HEK293T (cell line): ENCODE measurements around the gene NOC2L.

Source experiments
- CTCF ChIA-PET: fragments of 350-600 bp; formaldehyde crosslinking; extraction: SDS; loops from one replicate; lab custom pipeline; 2021; ENCODE audit warnings: antibody characterized with exemption, inconsistent platforms; lab: Yijun Ruan, JAX
- POLR2A ChIA-PET: fragments of 350-600 bp; formaldehyde crosslinking; extraction: SDS; loops from one replicate; lab custom pipeline; 2020; ENCODE audit warnings: antibody characterized with exemption, inconsistent platforms; lab: Yijun Ruan, JAX
- DNase-seq: peaks from one replicate; pipeline ENCODE4 v3.0.0; 2012; ENCODE audit warnings: mixed read lengths; ENCODE audit errors: extremely low spot score
- ARNT ChIP-seq: fragments of 450-650 bp; IDR thresholded peaks from 2 replicates; pipeline ENCODE4 v1.6.1; 2017; ENCODE audit warnings: mild to moderate bottlenecking
- BHLHE40 ChIP-seq: fragments of 450-650 bp; IDR thresholded peaks from 2 replicates; pipeline ENCODE4 v1.6.1; 2016; ENCODE audit warnings: mild to moderate bottlenecking, moderate library complexity, borderline replicate concordance
- CTBP1 ChIP-seq: fragments of 450-650 bp; IDR thresholded peaks from 2 replicates; pipeline ENCODE4 v1.6.1; 2016; ENCODE audit warnings: borderline replicate concordance
- ELF4 ChIP-seq: fragments of 450-650 bp; IDR thresholded peaks from 2 replicates; pipeline ENCODE4 v1.6.1; 2017; ENCODE audit warnings: antibody characterized with exemption
- FOXA1 ChIP-seq: fragments of 450-650 bp; IDR thresholded peaks from 2 replicates; pipeline ENCODE4 v1.6.1; 2016; ENCODE audit warnings: mild to moderate bottlenecking
- FOXK2 ChIP-seq: fragments of 450-650 bp; IDR thresholded peaks from 2 replicates; pipeline ENCODE4 v1.6.1; 2016; ENCODE audit warnings: mild to moderate bottlenecking
- FOXM1 ChIP-seq: fragments of 450-650 bp; IDR thresholded peaks from 2 replicates; pipeline ENCODE4 v1.6.1; 2017; ENCODE audit warnings: mild to moderate bottlenecking, borderline replicate concordance
- HDGF ChIP-seq: fragments of 450-650 bp; IDR thresholded peaks from 2 replicates; pipeline ENCODE4 v1.6.1; 2017; ENCODE audit warnings: antibody characterized with exemption, borderline replicate concordance
- L3MBTL2 ChIP-seq: fragments of 450-650 bp; conservative IDR thresholded peaks from 2 replicates; pipeline ENCODE4 v1.6.1; 2016; ENCODE audit warnings: mild to moderate bottlenecking
- LEF1 ChIP-seq: fragments of 450-650 bp; IDR thresholded peaks from 2 replicates; pipeline ENCODE4 v1.6.1; 2017; ENCODE audit warnings: mild to moderate bottlenecking, borderline replicate concordance
- NFRKB ChIP-seq: fragments of 450-650 bp; IDR thresholded peaks from 2 replicates; pipeline ENCODE4 v1.6.1; 2016; ENCODE audit warnings: mild to moderate bottlenecking, moderate library complexity
- PKNOX1 ChIP-seq: fragments of 450-650 bp; IDR thresholded peaks from 2 replicates; pipeline ENCODE4 v1.6.1; 2016
- SP1 ChIP-seq: fragments of 450-650 bp; IDR thresholded peaks from 2 replicates; pipeline ENCODE4 v1.6.1; 2017
- SUZ12 ChIP-seq: fragments of 450-650 bp; IDR thresholded peaks from 2 replicates; pipeline ENCODE4 v1.6.1; 2016; ENCODE audit warnings: mild to moderate bottlenecking
- TARDBP ChIP-seq: fragments of 450-650 bp; IDR thresholded peaks from 2 replicates; pipeline ENCODE4 v1.6.1; 2016
- ZNF384 ChIP-seq: fragments of 450-650 bp; IDR thresholded peaks from 2 replicates; pipeline ENCODE4 v1.6.1; 2016

Gene NOC2L

GRCh38 chr1:915295-916172 lies 43.5 kb downstream of the NOC2L start:
- no peak for TF ChIP-seq L3MBTL2
- TF ChIP-seq CTBP1 = no peak
- TF ChIP-seq FOXM1 = no peak
- TF ChIP-seq HDGF = no peak
- no peak for TF ChIP-seq ARNT
- TF ChIP-seq NFRKB = no peak
- TF ChIP-seq FOXA1 = no peak
- no peak for TF ChIP-seq ZNF384
- no peak for TF ChIP-seq TARDBP
- no peak for TF ChIP-seq ELF4
- no peak for TF ChIP-seq LEF1
- TF ChIP-seq BHLHE40 = no peak
- TF ChIP-seq FOXK2 = no peak
- no peak for TF ChIP-seq SUZ12
- no peak for TF ChIP-seq PKNOX1
- no peak for TF ChIP-seq SP1
- CTCF ChIA-PET = no interaction called here
- DNase-seq = no peak
- POLR2A ChIA-PET = no interaction called here

- CTCF ChIA-PET = no interaction called here
- POLR2A ChIA-PET = no interaction called here
- TF ChIP-seq PKNOX1 (no peak), FOXK2 (no peak), ELF4 (no peak), CTBP1 (no peak), TARDBP (no peak)
- DNase-seq = no peak
Measured at GRCh38 chr1:914891-915280, 44.2 kb downstream of the NOC2L start.

GRCh38 chr1:914131-914890 lies 44.7 kb downstream of the NOC2L start:
- ChIA-PET CTCF (no interaction called here), POLR2A (no interaction called here)
- TF ChIP-seq SUZ12 (no peak), ARNT (no peak), ZNF384 (no peak), BHLHE40 (no peak)
- no peak for DNase-seq

GRCh38 chr1:913491-914130 lies 45.4 kb downstream of the NOC2L start:
- CTCF ChIA-PET = no interaction called here
- POLR2A ChIA-PET = interaction anchor here (1.5 kb wide), 1 partner anchor 17 kb away, joined by 4 read pairs; no protein-coding TSS in a partner anchor
- DNase-seq = no peak
- no peak for TF ChIP-seq ELF4
- no peak for TF ChIP-seq TARDBP
- no peak for TF ChIP-seq LEF1
- TF ChIP-seq SUZ12 = no peak
- no peak for TF ChIP-seq SP1
- TF ChIP-seq FOXA1 = no peak
- no peak for TF ChIP-seq ARNT
- TF ChIP-seq CTBP1 = no peak
- TF ChIP-seq PKNOX1 = no peak
- no peak for TF ChIP-seq BHLHE40
- TF ChIP-seq ZNF384 = no peak
- TF ChIP-seq HDGF = no peak
- no peak for TF ChIP-seq FOXM1
- TF ChIP-seq FOXK2 = no peak
- TF ChIP-seq L3MBTL2 = no peak
- TF ChIP-seq NFRKB = no peak

GRCh38 chr1:912740-913301 lies 46.2 kb downstream of the NOC2L start:
- CTCF ChIA-PET = interaction anchor here (1.3 kb wide), 1 partner anchor 44 kb away, joined by 5 read pairs; no protein-coding TSS in a partner anchor

More at GRCh38 chr1:912740-913301, 46.2 kb downstream of the NOC2L start:
- POLR2A ChIA-PET = interaction anchor here (1.5 to 1.9 kb wide), 2 partner anchors 18 to 30 kb away, joined by 4 to 5 read pairs; no protein-coding TSS in a partner anchor
- DNase-seq = no peak
- TF ChIP-seq PKNOX1 (no peak), FOXK2 (no peak), SUZ12 (no peak), ARNT (no peak), FOXA1 (no peak), HDGF (no peak), BHLHE40 (no peak), SP1 (no peak), FOXM1 (no peak), ELF4 (no peak), NFRKB (no peak), TARDBP (no peak), L3MBTL2 (no peak), CTBP1 (no peak), LEF1 (no peak), ZNF384 (no peak)
